SK-N-SH (cell line): ENCODE results near the gene PCDHGC4.

ENCODE experiments used
- EZH2phosphoT487 ChIP-seq: fragments of 200-600 bp; sonication (generic); IDR thresholded peaks from 2 replicates; pipeline ENCODE4 v1.6.1; 2017; ENCODE audit warnings: low read depth, mixed run types, mild to moderate bottlenecking, antibody characterized with exemption, moderate library complexity, borderline replicate concordance
- NRF1 ChIP-seq: IDR thresholded peaks from 2 replicates; pipeline ENCODE4 v1.6.1; 2012; ENCODE audit warnings: low read depth, mild to moderate bottlenecking, low read length
- POLR2AphosphoS5 ChIP-seq: IDR thresholded peaks from 2 replicates; pipeline ENCODE4 v1.6.1; 2012; ENCODE audit warnings: low read depth, low read length
- TCF12 ChIP-seq: IDR thresholded peaks from 2 replicates; pipeline ENCODE4 v1.4.0; 2012
- YY1 ChIP-seq: IDR thresholded peaks from 2 replicates; pipeline ENCODE4 v1.4.0; 2012; ENCODE audit warnings: low read depth, mild to moderate bottlenecking
- TF ChIP-seq, protein P1 (sequence below): fragments of 200-600 bp; sonication (generic); IDR thresholded peaks from 2 replicates; pipeline ENCODE4 v1.6.1; 2017; ENCODE audit warnings: antibody characterized with exemption, mild to moderate bottlenecking, moderate library complexity

DNA sequence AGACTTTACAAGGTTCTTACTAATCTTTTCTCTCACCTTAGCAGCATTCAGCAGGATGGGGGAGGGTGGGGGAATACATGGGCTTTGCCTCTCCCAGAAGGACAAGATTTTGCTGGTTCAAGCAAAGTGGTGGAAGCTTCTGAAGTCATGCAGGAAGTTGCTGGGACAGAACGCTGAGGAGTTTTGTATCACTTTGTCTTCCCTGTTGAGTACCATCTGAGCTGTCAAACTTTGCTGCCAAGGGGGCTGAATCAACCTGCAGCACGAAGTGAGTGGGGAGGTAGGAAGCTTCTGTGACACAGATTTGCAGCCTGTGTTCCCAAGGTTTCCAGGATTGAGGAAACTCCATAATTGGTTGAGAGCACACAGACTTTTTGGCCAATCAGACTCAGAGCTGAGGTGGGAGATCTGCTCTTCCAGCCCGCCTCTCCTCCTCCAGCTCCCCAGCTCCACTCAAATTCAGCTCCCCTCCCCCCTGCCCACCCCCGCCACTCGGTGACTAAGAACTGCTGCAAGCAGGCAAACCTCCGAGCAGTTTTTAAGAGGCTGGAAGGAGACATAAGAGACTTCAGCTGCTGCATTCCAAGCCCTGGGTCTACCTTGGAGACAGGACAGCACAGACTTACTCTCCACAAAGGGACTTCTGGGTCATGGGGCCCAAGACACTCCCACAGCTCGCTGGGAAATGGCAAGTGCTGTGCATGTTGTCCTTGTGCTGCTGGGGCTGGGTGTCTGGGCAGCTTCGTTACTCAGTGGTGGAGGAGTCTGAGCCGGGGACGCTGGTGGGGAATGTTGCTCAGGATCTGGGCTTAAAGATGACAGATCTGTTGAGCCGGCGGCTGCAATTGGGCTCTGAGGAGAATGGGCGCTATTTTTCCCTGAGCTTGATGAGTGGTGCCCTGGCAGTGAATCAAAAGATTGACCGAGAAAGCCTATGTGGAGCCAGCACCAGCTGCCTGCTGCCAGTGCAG is 4.0 kb downstream of the PCDHGC4 start, which contains the start of gene PCDHGC5:
- TF ChIP-seq, protein P1, sequence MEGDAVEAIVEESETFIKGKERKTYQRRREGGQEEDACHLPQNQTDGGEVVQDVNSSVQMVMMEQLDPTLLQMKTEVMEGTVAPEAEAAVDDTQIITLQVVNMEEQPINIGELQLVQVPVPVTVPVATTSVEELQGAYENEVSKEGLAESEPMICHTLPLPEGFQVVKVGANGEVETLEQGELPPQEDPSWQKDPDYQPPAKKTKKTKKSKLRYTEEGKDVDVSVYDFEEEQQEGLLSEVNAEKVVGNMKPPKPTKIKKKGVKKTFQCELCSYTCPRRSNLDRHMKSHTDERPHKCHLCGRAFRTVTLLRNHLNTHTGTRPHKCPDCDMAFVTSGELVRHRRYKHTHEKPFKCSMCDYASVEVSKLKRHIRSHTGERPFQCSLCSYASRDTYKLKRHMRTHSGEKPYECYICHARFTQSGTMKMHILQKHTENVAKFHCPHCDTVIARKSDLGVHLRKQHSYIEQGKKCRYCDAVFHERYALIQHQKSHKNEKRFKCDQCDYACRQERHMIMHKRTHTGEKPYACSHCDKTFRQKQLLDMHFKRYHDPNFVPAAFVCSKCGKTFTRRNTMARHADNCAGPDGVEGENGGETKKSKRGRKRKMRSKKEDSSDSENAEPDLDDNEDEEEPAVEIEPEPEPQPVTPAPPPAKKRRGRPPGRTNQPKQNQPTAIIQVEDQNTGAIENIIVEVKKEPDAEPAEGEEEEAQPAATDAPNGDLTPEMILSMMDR: no peak
- TF ChIP-seq YY1 (no peak), NRF1 (no peak), POLR2AphosphoS5 (no peak), TCF12 (0 out of 2 replicates have a peak, but pooled peaks have one; percentile 30), EZH2phosphoT487 (no peak)
